ENCODE results near the gene TTBK1.
A peak's percentile ranks its signal among the peaks of the same experiment; 100 is the strongest.

TTBK1 gene

DNA sequence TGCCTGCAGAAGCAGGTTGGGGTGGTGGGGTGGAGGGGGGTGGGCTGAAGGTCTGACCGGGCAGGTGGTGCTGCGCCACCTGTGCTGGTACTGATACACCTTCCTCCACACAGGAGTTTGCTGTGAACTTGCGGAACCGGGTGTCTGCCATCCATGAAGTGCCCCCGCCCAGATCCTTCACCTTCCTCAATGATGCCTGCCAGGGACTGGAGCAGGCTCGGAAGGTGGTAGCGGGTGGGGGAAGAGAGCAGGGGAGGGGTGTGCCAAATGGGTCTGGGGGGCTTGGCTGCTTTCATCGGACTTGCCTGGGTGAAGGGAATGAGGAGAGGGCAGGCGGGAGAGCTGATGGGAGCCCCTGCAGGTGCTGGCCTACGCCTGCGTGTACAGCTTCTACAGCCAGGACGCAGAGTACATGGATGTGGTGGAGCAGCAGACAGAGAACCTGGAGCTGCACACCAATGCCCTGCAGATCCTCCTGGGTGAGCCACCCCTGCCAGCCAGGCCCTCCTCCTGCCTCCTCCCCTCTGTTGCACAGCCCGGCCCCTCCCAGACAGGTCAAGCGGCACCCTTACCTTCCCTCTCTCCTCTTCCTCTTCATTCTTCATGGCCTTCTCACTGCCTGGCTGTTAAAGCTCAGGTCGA, 20.7 kb upstream of the TTBK1 start:
- no peak for DNase-seq

DNA sequence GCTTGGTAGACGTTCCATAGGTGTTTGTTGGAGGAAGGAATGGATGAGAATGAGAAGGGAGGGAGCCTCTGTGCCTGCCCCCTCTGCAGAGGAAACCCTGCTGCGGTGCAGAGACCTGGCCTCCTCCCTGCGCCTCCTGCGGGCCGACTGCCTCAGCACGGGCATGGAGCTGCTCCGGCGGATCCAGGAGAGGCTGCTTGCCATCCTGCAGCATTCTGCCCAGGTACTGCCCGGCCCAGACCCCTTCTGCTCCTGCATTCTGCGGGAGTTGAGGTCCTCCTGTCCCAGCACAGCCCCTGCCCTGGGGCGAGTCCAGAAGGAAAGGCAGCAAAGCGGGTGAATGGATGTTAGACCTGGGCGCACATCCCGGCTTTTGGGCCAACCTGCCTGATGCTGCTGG, 20.1 kb upstream of the TTBK1 start:
- DNase-seq, result no peak

DNA sequence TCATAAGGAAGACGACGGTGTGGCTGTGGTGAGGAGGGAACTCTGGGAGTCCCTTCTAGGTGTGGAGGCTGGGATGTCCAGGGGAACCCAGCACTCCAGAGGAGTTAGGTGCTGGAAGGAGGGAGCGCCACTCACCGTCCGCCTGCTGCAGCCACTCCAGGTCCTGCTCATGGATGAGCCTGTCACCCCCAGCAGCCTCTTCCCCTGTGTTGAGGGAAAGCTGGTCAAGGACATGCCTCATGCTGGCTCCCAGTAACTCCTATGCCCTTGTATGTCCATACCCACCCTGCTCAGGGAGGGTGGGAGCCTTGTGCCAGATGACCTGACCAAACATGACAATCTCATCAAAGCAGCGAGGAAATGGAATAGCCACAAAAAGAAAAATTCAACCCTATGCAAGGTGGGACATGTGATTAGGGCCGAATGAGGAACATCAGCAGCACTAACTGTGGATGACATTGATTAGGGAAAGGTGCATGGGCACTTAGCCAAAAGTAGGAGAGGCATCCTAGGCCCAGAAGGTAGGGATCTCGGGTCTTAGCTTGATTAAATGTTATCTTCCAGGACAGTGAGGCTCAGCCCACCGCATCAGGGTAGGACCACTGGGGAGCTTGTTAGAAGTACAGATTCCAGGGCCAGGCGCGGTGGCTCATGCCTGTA, 17.0 kb upstream of the TTBK1 start:
- DNase-seq, result no peak

DNA sequence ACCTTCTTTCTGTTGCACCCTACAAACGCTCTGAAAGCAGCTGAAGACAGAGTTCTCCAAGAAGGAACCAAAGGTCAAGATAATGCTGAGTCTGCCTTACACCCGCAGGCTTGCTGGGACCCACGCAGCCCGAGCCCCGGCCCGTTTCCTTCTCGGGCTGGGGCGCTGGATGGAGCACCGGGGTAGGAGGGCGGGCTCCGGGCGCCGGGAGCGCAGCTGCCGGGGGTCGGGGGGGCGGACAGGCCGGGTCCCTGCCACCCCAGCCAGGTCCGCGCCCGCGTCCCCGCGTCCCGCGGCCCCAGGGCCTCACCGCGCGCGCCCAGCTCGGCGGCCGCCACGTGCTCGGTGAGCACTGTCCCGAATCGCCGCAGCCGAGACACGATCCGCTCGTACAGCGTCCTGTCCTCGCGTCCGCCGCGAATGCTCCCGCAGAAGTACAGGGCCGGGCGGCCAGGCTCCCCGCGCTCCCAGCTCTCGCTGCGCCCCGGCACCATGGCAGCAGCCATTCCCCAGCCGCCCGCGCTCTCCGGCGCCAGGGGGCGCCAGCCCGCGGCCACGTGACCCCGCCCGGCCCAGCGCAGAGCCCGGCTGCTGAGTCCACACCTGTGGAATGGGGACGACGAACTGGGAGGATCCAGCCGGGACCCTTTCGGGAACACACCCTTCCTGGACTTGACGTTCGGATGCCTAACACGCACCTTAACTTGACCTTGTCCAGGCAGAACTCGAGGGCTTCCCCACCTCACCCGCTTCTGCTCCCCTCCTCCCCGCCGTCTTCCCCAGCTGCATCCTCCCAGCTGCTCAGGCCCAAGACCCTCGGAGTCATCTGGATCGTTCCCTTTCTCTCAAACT, 14.1 kb upstream of the TTBK1 start, which contains the start of gene DNPH1:
TSS of gene DNPH1 (minus strand) at position 531 of the 852 bp plus-strand sequence. CDS start at position 506, 25 bp downstream.
- DNase-seq, result peak in 54 of 58 donors; percentile 23 to 81 (median 64)

DNA sequence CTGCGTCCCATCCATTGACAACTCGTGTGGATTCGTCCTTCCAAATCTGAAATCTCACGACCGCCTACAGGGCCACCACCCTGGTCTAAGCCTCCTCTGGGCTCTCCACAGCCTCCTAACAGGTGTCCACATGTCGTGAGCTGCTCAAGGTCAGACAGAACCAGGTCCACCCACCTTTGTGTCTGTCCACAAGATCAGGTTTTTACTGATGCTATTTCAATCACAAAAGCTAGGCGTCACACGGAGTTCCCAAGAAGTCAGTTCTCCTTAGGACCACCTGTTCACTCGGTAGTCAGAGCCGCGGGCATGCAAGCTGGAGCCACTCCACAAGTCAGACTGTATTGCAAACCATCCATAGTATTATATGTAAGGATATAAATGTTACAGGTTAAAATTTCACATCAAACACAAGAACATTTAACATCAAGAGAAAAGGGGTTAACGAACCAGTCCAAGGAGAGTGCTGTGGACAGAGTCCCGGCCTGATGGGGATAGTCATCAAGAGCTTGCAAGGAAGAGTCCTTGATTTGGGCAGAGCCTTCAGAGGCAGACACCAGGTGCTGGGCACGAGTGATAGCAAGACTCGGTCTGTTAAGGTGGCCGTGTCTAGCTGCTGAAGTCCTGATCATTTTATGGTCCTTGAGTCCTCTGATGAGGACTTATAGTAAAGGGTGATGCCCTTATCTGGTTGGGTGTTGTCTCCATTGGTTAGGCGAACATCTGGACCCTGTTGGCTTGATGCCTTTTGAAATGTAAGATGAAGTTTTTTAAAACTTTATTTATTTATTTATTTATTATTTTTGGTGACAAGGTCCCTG, 13.3 kb upstream of the TTBK1 start:
- no peak for DNase-seq

DNA sequence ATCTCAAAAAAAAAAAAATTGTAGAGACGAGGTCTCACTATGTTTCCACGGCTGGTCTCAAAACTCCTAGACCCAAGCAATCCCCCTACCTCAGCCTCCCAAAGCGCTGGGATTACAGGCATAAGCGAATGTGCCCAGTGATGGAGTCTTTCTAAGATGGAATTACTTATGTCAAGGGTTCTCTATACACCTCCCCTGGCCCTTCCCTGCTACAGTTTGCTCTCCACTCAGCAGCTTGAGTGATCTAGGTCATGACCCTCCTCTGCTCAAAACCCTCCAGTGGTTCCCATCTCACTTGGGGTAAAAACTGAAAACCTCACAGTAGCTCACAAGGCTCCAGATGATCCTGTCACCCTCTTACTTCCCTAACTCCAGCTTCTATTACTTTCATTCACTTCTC, 12.2 kb upstream of the TTBK1 start:
- no peak for DNase-seq

DNA sequence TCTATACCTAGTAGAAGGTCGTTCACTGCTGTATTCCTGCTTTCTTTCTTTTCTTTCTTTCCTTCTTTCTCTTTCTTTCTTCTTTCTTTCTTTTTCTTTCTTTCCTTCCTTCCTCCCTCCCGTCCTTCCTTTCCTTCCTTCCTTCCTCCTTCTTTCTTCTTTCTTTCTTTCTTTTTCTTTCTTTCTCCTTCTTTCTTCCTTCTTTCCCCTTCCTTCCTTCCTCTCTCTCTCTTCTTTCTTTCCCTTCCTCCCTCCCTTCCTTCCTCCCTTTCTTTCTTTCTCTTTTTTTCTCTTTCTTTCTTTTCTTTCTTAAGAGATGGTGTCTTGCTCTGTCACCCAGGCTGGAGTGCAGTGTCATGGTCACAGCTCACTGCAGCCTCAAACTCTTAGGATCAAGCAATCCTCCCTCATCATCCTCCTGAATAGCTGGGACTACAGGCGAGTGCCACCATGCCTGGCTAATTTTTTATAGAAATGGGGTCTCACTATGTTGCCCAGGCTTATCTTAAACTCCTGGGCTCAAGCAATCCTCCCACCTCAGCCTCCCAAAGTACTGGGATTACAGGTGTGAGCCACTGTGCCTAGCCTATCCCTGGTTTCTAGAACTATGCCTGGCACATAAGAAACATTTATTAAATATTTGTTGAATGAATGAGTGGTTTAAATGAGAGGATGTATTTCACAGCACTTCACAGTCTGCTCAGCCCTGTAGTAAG, 11.4 kb upstream of the TTBK1 start:
- no peak for DNase-seq

DNA sequence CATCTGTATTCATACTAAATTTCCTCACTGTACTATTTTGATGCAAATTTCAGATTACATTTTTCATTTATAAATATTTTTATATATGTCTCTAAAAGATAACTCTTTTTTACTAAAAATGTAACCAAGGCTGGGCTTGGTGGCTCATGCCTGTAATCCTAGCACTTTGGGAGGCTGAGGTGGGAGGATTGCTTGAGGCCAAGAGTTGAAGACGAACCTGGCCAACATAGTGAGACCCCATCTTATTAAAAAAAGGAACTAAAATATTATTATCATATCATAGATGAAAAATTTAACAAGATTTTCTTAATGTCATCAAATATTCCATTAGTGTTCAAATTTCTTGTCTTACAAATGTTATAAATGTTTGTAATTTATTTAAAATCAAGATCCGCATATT, 7.4 kb upstream of the TTBK1 start:
- DNase-seq, result no peak

DNA sequence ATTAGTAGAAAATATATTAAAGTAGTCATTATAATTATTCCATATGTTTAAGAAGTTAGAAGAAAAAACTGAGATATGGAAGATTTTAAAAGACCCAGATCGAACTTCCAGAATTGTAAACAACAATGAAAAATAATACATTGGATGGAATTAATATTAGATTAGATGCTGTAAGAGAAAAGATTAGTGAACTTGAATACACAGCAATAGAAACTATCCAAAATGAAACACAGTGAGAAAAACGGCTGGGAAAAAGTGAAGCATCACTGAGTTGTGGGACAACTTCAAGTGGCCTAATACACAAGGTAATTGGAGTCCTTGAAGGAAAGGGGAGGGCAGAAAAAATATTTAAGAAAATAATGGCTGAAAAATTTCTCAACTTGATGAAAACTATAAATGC, 4.2 kb upstream of the TTBK1 start:
- DNase-seq, result no peak

DNA sequence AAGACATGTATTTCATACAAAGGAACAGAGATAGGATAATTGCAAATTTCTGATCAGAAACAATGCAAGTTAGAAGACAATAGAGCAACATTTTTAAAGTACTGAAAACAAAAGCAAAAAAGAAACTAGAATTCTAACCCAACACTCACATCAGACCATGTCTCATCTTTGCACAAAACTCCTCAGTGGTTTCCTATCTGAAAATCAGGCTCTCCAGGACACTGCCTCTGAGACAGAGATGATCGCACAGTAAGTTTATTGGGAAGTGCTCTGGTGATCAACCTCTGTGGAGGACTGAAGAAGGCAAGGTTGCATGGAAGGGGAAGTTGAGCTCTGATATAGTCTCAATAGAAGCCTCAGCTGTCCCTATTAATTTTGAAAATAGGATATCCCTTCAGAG, 2.3 kb upstream of the TTBK1 start:
- DNase-seq, result no peak

DNA sequence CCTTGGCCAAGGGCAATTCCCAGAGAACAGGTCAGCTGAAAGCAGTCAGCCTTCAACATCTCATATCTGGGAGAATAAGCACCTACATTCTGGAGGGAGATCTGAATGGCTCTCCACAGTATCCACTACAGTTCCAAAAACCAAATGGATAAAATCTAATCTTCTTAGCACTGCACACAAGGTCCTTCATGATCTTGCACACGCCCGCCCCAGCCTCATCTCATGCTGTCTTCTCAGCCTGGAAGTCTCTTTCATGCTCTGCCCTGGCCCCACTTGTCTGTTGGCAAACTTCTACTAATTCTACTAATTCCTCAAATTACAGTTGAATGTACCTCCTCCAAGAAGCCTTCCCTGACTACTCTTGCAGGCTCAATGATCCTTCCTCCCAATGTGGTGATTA, 1.8 kb upstream of the TTBK1 start:
- DNase-seq, result no peak

DNA sequence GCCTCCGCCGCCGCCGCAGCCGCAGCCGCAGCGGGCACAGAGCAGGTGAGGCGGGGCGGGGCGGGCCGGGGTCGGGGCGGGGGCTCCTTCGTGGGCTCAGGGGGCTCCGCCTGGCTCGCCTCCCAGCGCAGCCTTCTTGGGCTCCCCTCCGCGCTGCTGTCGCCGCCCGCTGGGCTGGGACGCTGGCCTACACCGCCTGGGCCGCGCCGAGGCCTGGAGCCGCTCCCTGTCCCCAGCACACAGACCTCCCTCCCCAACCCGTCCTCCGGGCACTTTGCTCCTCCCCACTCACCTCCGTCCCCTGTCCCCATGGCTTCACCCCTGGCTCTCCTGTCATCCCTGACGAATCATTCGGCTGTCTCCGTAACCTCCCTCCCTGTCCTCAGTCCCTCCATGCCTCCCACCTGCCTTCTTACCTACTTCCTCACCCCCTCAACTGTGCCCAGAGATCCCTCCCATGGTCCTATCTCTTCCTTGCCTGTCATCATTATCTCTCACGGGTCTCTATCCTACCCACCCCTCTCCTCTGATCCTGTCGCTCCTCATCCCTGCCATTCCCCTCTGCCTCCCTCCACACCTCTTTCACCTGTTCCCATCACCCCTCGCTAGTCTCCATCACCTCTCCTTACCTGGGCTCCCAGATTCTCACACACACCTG, 512 bp downstream of the TTBK1 start:
- peak in 2 of 58 donors; percentile 44 to 57 for DNase-seq

DNA sequence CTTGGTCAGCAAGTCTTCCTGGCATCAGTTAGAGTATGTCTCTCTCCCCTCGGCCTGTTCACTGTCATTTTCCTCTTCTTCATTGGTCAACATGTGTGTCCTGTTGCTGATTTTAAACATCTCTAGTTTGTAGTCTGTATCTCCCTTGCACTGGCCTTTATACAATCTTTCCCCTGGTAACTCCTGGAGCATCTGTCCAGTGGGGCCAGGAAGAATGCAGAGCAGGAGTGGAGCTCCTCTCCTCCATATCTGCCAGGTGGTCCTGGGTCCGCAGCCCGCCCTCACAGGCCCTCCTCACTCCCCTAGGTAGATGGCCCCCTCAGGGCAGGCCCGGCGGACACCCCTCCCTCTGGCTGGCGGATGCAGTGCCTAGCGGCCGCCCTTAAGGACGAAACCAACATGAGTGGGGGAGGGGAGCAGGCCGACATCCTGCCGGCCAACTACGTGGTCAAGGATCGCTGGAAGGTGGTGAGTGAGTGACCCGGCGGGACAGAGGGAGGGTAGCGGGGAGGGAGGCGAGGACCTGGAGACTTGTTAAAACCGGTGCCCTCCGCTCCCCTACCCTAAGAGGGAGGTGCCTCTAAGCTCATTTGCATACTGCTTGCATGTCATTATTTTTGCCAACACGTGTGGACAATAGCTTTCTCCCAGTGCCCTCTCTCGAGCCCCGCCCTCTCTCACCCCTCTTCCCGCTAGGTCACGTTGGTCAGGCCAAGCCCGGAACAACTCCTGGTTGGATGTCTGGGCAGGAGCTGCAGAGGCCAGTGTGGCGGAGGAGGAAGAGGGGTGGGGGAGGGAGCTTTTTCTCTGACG, 3.2 kb downstream of the TTBK1 start:
- DNase-seq, result peak in 53 of 58 donors; percentile 47 to 92 (median 83)

DNA sequence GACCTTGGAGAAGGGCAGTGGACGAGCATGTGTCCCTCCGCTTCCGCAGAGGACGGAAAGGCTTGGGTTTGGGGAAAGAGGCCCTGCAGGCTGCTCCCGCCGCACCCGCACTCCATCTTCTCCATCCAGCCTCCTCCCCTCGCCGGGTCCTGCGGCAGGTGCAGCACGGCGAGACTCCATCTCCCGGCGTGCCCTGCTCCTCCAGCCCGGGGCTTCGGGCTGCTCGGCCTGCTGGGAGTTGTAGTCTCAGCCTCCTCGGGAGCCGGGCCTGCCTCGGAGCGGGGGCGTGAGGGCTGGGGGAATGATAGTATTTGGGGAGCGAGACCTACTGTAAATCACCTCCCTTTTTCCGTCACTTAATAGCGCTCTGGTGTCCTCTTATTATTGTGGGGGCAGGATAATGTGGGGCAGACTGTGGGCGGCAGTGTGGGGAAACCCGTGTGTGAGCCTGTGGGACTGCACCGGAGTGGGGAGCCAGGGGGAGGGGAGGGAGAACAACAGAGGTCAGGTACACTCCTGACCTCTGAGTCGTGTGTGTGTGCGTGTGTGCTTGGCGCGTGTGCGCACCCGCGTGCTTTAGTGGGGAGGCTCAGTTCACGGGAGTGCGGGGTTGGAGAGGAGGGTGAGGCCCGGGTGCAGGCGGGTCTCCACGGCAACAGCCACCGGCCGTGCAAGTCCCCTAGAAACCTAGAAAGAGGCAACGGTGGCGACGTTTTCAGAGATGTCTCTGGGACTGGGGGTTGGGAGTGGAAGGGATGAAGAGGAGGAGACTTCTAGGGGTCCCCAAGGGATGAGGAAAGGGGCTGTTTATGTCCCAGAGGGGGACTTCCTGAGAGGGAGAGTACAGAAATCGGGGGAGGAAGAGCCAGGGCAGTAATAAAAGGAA, 4.1 kb downstream of the TTBK1 start:
- DNase-seq, result peak; percentile 26 to 92 (median 83)

DNA sequence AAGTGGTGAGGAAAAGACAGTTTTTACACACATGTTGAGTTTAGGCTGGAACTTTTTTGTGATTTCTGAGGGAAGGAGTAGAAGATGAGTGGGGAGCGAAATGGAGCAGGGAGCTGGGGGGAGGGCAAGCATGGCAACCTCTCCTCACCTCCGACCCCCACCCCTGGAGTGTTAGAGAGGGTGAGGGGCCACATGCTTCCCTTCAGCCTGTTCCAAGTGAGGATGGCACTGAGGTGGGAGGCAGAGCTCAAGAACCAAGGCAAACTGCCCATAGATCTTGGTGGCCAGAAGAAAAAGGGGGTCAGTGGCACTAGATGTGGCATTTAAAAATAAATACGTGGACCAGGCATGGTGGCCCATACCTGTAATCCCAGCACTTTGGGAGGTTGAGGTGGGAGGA, 4.8 kb downstream of the TTBK1 start:
- no peak for DNase-seq

DNA sequence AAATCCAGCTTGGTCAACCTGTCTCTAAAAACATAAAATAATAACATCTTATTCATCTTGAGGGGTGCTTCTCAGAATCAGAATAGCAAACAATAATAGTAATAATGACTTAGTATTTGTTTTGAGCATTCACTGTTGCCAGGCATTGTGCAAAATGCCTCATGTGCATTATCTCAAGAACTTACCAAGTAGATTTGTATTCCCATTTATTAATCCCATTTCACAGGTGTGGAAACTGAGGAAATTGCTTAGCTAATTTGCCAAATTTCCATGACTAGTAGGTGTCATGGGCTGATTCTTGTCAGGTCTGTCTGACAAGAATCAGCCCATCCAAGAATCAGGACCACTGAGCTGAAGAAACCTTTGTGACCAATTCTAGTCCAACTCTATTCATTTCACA, 5.5 kb downstream of the TTBK1 start:
- DNase-seq, result no peak

DNA sequence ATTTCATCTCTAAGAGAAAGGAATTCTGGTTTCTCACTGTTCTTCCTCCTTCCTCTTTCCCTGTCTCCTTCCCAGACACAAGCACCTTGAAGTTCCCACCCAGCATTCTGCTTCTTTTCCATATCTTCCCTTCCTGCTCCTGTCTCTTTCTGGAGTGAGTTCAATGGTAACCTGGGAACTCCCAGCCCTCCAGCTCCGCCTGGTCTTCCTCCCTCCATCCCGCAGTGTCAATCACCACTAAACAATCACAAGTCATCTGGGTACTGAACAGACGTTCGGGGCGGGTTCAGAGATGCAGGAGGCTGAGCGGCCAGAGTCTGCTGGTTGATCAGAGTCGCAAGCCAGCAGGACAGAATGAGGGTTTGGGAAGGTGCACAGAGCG, 7.7 kb downstream of the TTBK1 start:
- DNase-seq, result no peak

DNA sequence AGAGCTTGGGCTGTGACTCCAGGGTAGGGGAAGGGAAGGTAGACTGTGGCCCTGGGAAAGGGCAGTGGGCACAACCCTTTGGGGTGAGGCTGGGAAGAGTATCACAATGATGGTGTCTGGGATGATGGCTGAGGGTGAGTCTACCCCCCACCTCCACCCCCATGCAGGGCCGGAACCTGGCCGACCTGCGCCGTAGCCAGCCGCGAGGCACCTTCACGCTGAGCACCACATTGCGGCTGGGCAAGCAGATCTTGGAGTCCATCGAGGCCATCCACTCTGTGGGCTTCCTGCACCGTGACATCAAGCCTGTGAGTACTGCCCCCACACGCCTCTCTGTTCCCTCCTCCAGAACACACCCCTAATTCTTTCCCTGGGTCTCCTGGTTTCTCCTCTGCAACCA, 10.1 kb downstream of the TTBK1 start:
- DNase-seq, result no peak
